Lower lobe of right lung (tissue), 2 donors: ENCODE results near the gene DNAAF1. TPM values are rescaled to one million over a fixed set of nuclear protein-coding genes. Genes with fewer than 3 reads are reported as not detected.
"Not testable (repeated sequence)": the region's sequence is repeated elsewhere in the genome, so short reads cannot be mapped to it uniquely, and the experiment has no call there.

ENCODE experiments used
- ATAC-seq, 2 donors: fragments of 200-7000 bp; cut with Tn5 transposase; one replicate each; pipeline ENCODE4 v1.9.1; 2020 to 2022; ENCODE audit warnings: mild to moderate bottlenecking in 2 of 2, moderate library complexity in 2 of 2
- DNase-seq: peaks from one replicate; pipeline ENCODE4 v3.0.0-alpha.2; 2020
- H3K27ac ChIP-seq: fragments of 200-600 bp; one replicate; pipeline ENCODE4 v1.8.0; 2022
- H3K27me3 ChIP-seq: fragments of 200-600 bp; one replicate; pipeline ENCODE4 v1.8.0; 2022; ENCODE audit warnings: low read depth
- H3K36me3 ChIP-seq: fragments of 200-600 bp; one replicate; pipeline ENCODE4 v1.8.0; 2022; ENCODE audit warnings: mild to moderate bottlenecking
- H3K4me1 ChIP-seq: fragments of 200-600 bp; one replicate; pipeline ENCODE4 v1.8.0; 2022
- H3K4me3 ChIP-seq: fragments of 200-600 bp; one replicate; pipeline ENCODE4 v1.8.0; 2022; ENCODE audit warnings: mild to moderate bottlenecking
- H3K9me3 ChIP-seq: fragments of 200-600 bp; one replicate; pipeline ENCODE4 v1.8.0; 2022
- intact Hi-C: fragments of 100-400 bp; cut with DNase I; formaldehyde crosslinking; loops from one replicate; pipeline ENCODE4 v1.11.0; 2022
- total RNA-seq: library from RNA; stranded (reverse); fragmentation: NEBNext Ultra II Directional; extraction: Animal tissue kit (Norgen Biotek cat#: 25700); gene quantifications from one replicate; pipeline ENCODE4 v1.2.1, GENCODE V29; 2021
- TF ChIP-seq, protein P1 (sequence below): fragments of 200-600 bp; IDR thresholded peaks from one replicate; pipeline ENCODE4 v1.8.0; 2022; ENCODE audit warnings: antibody characterized with exemption, mild to moderate bottlenecking
- donor health status: DM: no; HTN: yes; CAD: no; lungs with severe emphysema.

The DNAAF1 gene
- total RNA-seq, 1 donor from 2014 or later, result 18.8 TPM

DNA sequence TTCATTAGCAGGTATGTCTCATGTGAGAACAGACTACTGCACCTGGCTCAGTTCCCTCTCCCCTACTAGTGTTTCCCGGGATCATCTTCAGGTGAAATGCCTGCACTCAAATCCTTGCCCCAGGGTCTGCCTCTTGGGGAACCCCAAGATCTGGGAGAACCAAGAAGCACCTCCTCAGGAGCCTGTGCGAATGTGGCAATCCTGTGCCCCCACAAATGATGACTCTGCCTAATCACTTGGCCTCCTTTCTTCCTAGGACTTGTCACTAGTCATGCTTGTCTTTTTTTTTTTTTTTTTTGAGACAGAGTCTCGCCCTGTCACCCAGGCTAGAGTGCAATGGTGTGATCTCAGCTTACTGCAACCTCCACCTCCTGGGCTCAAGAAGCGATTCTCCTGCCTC, 67.5 kb downstream of the DNAAF1 start:
- Histone ChIP-seq H3K27ac (no peak overlapping the region), H3K27me3 (no peaks in the 10 kb centered on the region), H3K4me1 (no peaks in the 10 kb centered on the region), H3K4me3 (no peak overlapping the region), H3K9me3 (no peaks in the 10 kb centered on the region), H3K36me3 (no peaks in the 10 kb centered on the region)
- no peak for ATAC-seq
- TF ChIP-seq, protein P1, sequence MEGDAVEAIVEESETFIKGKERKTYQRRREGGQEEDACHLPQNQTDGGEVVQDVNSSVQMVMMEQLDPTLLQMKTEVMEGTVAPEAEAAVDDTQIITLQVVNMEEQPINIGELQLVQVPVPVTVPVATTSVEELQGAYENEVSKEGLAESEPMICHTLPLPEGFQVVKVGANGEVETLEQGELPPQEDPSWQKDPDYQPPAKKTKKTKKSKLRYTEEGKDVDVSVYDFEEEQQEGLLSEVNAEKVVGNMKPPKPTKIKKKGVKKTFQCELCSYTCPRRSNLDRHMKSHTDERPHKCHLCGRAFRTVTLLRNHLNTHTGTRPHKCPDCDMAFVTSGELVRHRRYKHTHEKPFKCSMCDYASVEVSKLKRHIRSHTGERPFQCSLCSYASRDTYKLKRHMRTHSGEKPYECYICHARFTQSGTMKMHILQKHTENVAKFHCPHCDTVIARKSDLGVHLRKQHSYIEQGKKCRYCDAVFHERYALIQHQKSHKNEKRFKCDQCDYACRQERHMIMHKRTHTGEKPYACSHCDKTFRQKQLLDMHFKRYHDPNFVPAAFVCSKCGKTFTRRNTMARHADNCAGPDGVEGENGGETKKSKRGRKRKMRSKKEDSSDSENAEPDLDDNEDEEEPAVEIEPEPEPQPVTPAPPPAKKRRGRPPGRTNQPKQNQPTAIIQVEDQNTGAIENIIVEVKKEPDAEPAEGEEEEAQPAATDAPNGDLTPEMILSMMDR, result no peak
- no peak for DNase-seq
- intact Hi-C loops, result no loop called here

DNA sequence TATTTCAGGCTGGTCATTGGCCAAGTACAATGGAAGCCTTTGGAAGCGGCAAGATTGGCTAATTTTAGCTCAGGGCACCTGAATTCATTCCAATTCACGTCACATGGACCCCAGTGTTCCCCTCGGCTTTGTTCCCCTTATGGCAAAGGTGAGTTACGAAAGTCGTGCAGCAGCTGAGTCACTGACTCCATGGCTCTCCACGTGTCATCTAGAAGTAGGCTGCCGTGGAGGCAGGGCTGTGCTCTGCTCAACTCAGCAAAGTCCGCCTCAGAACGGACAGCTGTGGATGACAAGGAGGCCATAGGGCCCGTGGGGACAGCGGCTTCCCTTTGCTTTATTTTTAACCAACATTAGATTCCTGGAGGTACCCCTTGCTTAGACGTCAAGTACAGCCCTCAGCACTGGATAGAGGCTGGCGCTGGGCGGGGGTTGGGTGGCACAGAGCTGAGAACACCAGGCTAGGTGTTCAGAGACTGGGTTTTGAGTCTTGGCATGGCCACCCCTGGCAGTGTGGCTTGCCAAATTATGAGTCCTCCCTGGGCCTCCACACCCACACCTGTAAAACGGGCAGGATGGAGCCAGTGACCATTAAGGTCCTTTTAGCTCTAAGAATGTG, 69.5 kb downstream of the DNAAF1 start:
- TF ChIP-seq, protein P1, result no peak
- DNase-seq, result no peak
- Histone ChIP-seq H3K4me1 (no peaks in the 10 kb centered on the region), H3K4me3 (no peak overlapping the region), H3K27me3 (no peaks in the 10 kb centered on the region), H3K27ac (no peak overlapping the region), H3K9me3 (no peaks in the 10 kb centered on the region), H3K36me3 (no peaks in the 10 kb centered on the region)
- intact Hi-C loops, result no loop called here
- ATAC-seq, result peak in 1 of 2 donors; percentile 15

DNA sequence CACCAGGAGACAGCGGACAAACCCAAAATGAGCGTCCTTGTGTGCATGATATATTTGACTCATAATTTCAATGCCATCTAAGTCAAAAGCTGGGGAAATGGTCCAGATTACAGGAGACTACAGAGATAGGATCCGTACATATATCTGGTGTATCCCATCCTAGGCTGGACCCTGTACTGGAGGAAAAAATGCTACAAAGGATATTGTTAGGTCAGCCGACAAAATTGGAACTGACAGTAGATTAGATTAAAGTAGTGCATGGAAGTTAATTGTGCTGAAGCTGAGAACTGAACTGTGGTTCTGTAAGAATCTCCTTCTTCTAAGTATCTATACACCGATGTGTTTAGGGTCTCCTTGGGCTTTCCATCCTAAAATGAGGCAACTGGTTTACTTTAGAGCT, 70.4 kb downstream of the DNAAF1 start:
- DNase-seq (no peak), ATAC-seq (no peak)
- Histone ChIP-seq H3K27me3 (no peaks in the 10 kb centered on the region), H3K27ac (no peak overlapping the region), H3K4me3 (no peak overlapping the region), H3K9me3 (no peaks in the 10 kb centered on the region), H3K36me3 (no peaks in the 10 kb centered on the region), H3K4me1 (no peaks in the 10 kb centered on the region)
- intact Hi-C loops, result no loop called here
- TF ChIP-seq, protein P1, result no peak

- H3K4me3 ChIP-seq, H3K36me3 ChIP-seq, intact Hi-C loops, DNase-seq, ATAC-seq, H3K27me3 ChIP-seq, H3K27ac ChIP-seq, H3K9me3 ChIP-seq, H3K4me1 ChIP-seq: not testable (repeated sequence)
Observed at GRCh38 chr16:84216144-84216543, 71.0 kb downstream of the DNAAF1 start.

DNA sequence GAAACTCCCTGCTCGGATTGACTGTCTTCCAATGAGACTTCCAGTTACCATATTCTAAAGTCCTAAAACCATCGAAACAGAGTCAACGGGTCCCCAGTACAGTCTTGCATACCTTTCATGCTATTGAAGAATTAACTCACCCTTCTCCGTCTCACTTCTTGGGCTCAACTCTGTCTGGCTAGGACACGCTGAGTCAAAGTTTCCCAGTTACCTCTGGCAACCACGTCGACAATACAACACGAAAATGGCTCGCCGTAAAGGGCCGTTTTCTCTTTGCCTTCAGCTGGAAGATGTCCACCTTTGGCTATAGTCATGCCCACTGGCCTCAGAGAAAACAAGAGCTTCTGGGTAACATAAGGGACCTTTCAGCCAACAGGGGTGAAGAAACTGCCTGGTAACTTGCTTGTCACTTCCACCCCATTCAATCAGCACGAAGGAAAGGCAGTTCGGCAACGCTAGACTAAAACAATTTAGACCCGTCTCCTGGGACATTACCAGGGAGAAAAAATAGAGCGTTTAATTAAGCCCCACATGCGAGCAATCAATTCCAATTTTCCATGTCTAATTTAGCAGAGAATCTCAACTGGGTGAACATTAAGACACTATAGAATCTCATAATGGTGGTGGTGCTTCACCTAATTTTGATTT, 73.2 kb downstream of the DNAAF1 start:
- ATAC-seq (no peak), DNase-seq (no peak)
- no peaks in the 10 kb centered on the region for H3K9me3 ChIP-seq
- no peak overlapping the region for H3K4me3 ChIP-seq
- no peaks in the 10 kb centered on the region for H3K4me1 ChIP-seq
- H3K36me3 ChIP-seq, result no peaks in the 10 kb centered on the region
- intact Hi-C loops, result no loop called here
- H3K27me3 ChIP-seq, result no peaks in the 10 kb centered on the region
- TF ChIP-seq, protein P1, result no peak
- H3K27ac ChIP-seq, result no peak overlapping the region

GRCh38 chr16:84218956-84219355, 73.8 kb downstream of the DNAAF1 start:
- no peaks in the 10 kb centered on the region for H3K36me3 ChIP-seq
- no peak overlapping the region for H3K4me3 ChIP-seq
- no peak overlapping the region for H3K27ac ChIP-seq
- no peaks in the 10 kb centered on the region for H3K4me1 ChIP-seq
- DNase-seq (no peak), ATAC-seq (no peak)
- H3K9me3 ChIP-seq, result no peaks in the 10 kb centered on the region
- no peaks in the 10 kb centered on the region for H3K27me3 ChIP-seq
- intact Hi-C loops, result no loop called here
- TF ChIP-seq, protein P1, result no peak
